H1 (cell line): ENCODE data around the gene ITPRIPL2. TPM values are rescaled to one million over a fixed set of nuclear protein-coding genes. Genes with fewer than 3 reads are reported as not detected.

Source experiments
- CTCF ChIA-PET: fragments of 300-600 bp; sonication (Branson Sonifier 250); formaldehyde crosslinking; loops from one replicate; lab custom pipeline; 2021; ENCODE audit not compliant: partially characterized antibody; lab: Charles Lee
- POLR2A ChIA-PET: fragments of 300-600 bp; sonication (Branson Sonifier 250); formaldehyde crosslinking; loops from one replicate; lab custom pipeline; 2021; ENCODE audit warnings: inconsistent platforms; ENCODE audit not compliant: partially characterized antibody; lab: Charles Lee
- DNase-seq, 2 experiments: peaks; one replicate each; pipeline versions ENCODE4 v3.0.0 to v3.0.0-alpha.2; 2010 to 2022; ENCODE audit warnings: low spot score in 2 of 2, low read depth in 1 of 2, mixed read lengths in 1 of 2
- FAIRE-seq: peaks from 2 replicates; lab custom pipeline; 2011; peaks lifted over from hg19 to GRCh38; lab: Jason Lieb, UNC
- H2AFZ ChIP-seq: 2 replicates; pipeline ENCODE4 v1.8.1; 2012; ENCODE audit warnings: low read length, inconsistent platforms
- H2AK5ac ChIP-seq: 2 replicates; pipeline ENCODE4 v1.6.1; 2013; ENCODE audit warnings: low read depth, low read length
- H2BK120ac ChIP-seq: replicated peaks from 2 replicates; pipeline ENCODE3; 2013; ENCODE audit warnings: low read depth, low read length, inconsistent platforms
- H2BK12ac ChIP-seq: 2 replicates; pipeline ENCODE4 v1.6.1; 2013; ENCODE audit warnings: low read depth, low read length
- H2BK15ac ChIP-seq: 2 replicates; pipeline ENCODE4 v1.6.1; 2013; ENCODE audit warnings: low read length
- H2BK20ac ChIP-seq: 2 replicates; pipeline ENCODE4 v1.6.1; 2013; ENCODE audit warnings: low read length
- H2BK5ac ChIP-seq: 2 replicates; pipeline ENCODE4 v1.6.1; 2013; ENCODE audit warnings: low read depth, low read length
- H3K14ac ChIP-seq: 2 replicates; pipeline ENCODE4 v1.6.1; 2013; ENCODE audit warnings: inconsistent platforms; ENCODE audit not compliant: insufficient read length
- H3K18ac ChIP-seq: 2 replicates; pipeline ENCODE4 v1.6.1; 2013; ENCODE audit warnings: low read length; ENCODE audit errors: extremely low read depth
- H3K23ac ChIP-seq: 2 replicates; pipeline ENCODE4 v1.6.1; 2013; ENCODE audit warnings: inconsistent platforms; ENCODE audit not compliant: insufficient read length
- H3K23me2 ChIP-seq: 2 replicates; pipeline ENCODE4 v1.6.1; 2013; ENCODE audit warnings: low read depth, low read length
- H3K27ac ChIP-seq: 2 replicates; pipeline ENCODE4 v1.6.1; 2011; ENCODE audit warnings: low read depth, low read length, inconsistent platforms
- H3K27me3 ChIP-seq, 4 experiments: replicated peaks in 1 of 4; 1 replicate in 1 of 4; 2 replicates in 3 of 4; pipeline versions ENCODE4 v1.6.1 to v1.8.1; 2011 to 2013; ENCODE audit warnings: low read length in 3 of 4, mild to moderate bottlenecking in 3 of 4, inconsistent platforms in 2 of 4, mixed read lengths in 2 of 4, moderate library complexity in 1 of 4; ENCODE audit not compliant: control insufficient read depth in 3 of 4, insufficient read depth in 3 of 4; ENCODE audit errors: extremely low read depth in 1 of 4
- H3K36me3 ChIP-seq, 4 experiments: 2 replicates each; pipeline versions ENCODE4 v1.6.1 to v1.8.1; 2011 to 2013; ENCODE audit warnings: mild to moderate bottlenecking in 4 of 4, low read length in 3 of 4, moderate library complexity in 2 of 4, control low read depth in 1 of 4, inconsistent platforms in 1 of 4; ENCODE audit not compliant: insufficient read depth in 4 of 4, control insufficient read depth in 2 of 4
- H3K4ac ChIP-seq: replicated peaks from 2 replicates; pipeline ENCODE3; 2013; ENCODE audit warnings: low read length, low read depth, mixed read lengths, inconsistent platforms; ENCODE audit not compliant: insufficient read length
- H3K4me1 ChIP-seq, 4 experiments: replicated peaks in 1 of 4; 1 replicate in 1 of 4; 2 replicates in 3 of 4; pipeline versions ENCODE4 v1.6.1 to v1.8.1; 2011 to 2013; ENCODE audit warnings: low read length in 3 of 4, inconsistent platforms in 2 of 4, mixed read lengths in 1 of 4; ENCODE audit not compliant: insufficient read depth in 4 of 4, control insufficient read depth in 3 of 4
- H3K4me2 ChIP-seq, 2 experiments: 2 replicates each; pipeline versions ENCODE4 v1.6.1 to v1.8.1; 2011 to 2013; ENCODE audit warnings: low read depth in 2 of 2, low read length in 2 of 2, control low read depth in 1 of 2, inconsistent platforms in 1 of 2, mild to moderate bottlenecking in 1 of 2; ENCODE audit not compliant: insufficient read depth in 1 of 2
- H3K4me3 ChIP-seq, 4 experiments: fragments of 200-600, 300-600 bp in 1 of 4; sonication (generic), shearing (Covaris generic), sonication (Bioruptor Twin) in 1 of 4; 2 replicates each; pipeline versions ENCODE4 v1.5.1 to v1.8.1; 2011 to 2016; ENCODE audit warnings: low read length in 4 of 4, low read depth in 3 of 4, control low read depth in 2 of 4, inconsistent platforms in 2 of 4, mild to moderate bottlenecking in 2 of 4, mixed read lengths in 1 of 4, moderate library complexity in 1 of 4; ENCODE audit not compliant: insufficient read depth in 2 of 4; ENCODE audit errors: extremely low read depth in 1 of 4
- H3K56ac ChIP-seq: replicated peaks from 2 replicates; pipeline ENCODE3; 2013; ENCODE audit warnings: low read depth, mild to moderate bottlenecking, mixed read lengths, low read length, inconsistent platforms; ENCODE audit not compliant: insufficient read length
- H3K79me1 ChIP-seq: 2 replicates; pipeline ENCODE4 v1.6.1; 2013; ENCODE audit warnings: low read depth, low read length, control low read depth
- H3K79me2 ChIP-seq, 2 experiments: 2 replicates each; pipeline versions ENCODE4 v1.6.1 to v1.8.1; 2012 to 2013; ENCODE audit warnings: low read length in 2 of 2, mild to moderate bottlenecking in 2 of 2, inconsistent platforms in 1 of 2; ENCODE audit not compliant: insufficient read depth in 2 of 2, control insufficient read depth in 1 of 2
- H3K9ac ChIP-seq, 4 experiments: replicated peaks in 1 of 4; 1 replicate in 1 of 4; 2 replicates in 3 of 4; pipeline versions ENCODE4 v1.6.1 to v1.8.1; 2011 to 2013; ENCODE audit warnings: low read depth in 3 of 4, low read length in 3 of 4, control low read depth in 2 of 4, mild to moderate bottlenecking in 2 of 4, moderate library complexity in 2 of 4, inconsistent platforms in 1 of 4; ENCODE audit errors: extremely low read depth in 1 of 4
- H3K9me3 ChIP-seq, 2 experiments: 2 replicates each; pipeline versions ENCODE4 v1.6.1 to v1.8.1; 2012 to 2013; ENCODE audit warnings: mild to moderate bottlenecking in 2 of 2, moderate library complexity in 2 of 2, control low read depth in 1 of 2, inconsistent platforms in 1 of 2, low read depth in 1 of 2, low read length in 1 of 2, mixed read lengths in 1 of 2; ENCODE audit not compliant: insufficient read depth in 2 of 2
- H4K20me1 ChIP-seq, 2 experiments: replicated peaks in 1 of 2; 2 replicates each; pipeline versions ENCODE3 to v1.8.1; 2011 to 2013; ENCODE audit warnings: inconsistent platforms in 2 of 2, low read length in 2 of 2, mild to moderate bottlenecking in 1 of 2; ENCODE audit not compliant: insufficient read depth in 2 of 2, control insufficient read depth in 1 of 2
- H4K5ac ChIP-seq: 2 replicates; pipeline ENCODE4 v1.6.1; 2013; ENCODE audit warnings: low read length, low read depth, mixed read lengths, inconsistent platforms; ENCODE audit not compliant: insufficient read length
- H4K8ac ChIP-seq: 2 replicates; pipeline ENCODE4 v1.8.0; 2013; ENCODE audit warnings: mild to moderate bottlenecking, moderate library complexity, low read length, inconsistent platforms; ENCODE audit not compliant: insufficient read depth; ENCODE audit errors: extremely low read depth
- H4K91ac ChIP-seq: replicated peaks from 2 replicates; pipeline ENCODE3; 2013; ENCODE audit warnings: low read length, mixed read lengths, inconsistent platforms; ENCODE audit not compliant: insufficient read length
- HDAC2 ChIP-seq, 2 experiments: fragments of 300-600 bp in 1 of 2; sonication (generic) in 1 of 2; IDR thresholded peaks; 2 replicates each; pipeline ENCODE4 v1.6.1; 2011 to 2012; ENCODE audit warnings: low read depth in 2 of 2, low read length in 2 of 2, mild to moderate bottlenecking in 2 of 2, moderate library complexity in 2 of 2, borderline replicate concordance in 1 of 2, inconsistent platforms in 1 of 2
- JUN ChIP-seq: IDR thresholded peaks from 2 replicates; pipeline ENCODE4 v1.6.1; 2011; ENCODE audit warnings: low read depth, mild to moderate bottlenecking, improper control_type of control experiment, low read length
- NRF1 ChIP-seq: IDR thresholded peaks from 2 replicates; pipeline ENCODE4 v1.6.1; 2011; ENCODE audit warnings: mild to moderate bottlenecking, low read depth, low read length, improper control_type of control experiment
- POLR2A ChIP-seq, 2 experiments: IDR thresholded peaks; 1 replicate in 1 of 2; 2 replicates in 1 of 2; pipeline ENCODE4 v1.6.1; 2011; ENCODE audit warnings: low read depth in 2 of 2, low read length in 2 of 2, mild to moderate bottlenecking in 2 of 2; ENCODE audit errors: control extremely low read depth in 1 of 2
- SRF ChIP-seq: IDR thresholded peaks from 2 replicates; pipeline ENCODE4 v1.6.1; 2011; ENCODE audit warnings: mild to moderate bottlenecking, low read depth, low read length, moderate library complexity
- TAF1 ChIP-seq: IDR thresholded peaks from 2 replicates; pipeline ENCODE4 v1.6.1; 2011; ENCODE audit warnings: mild to moderate bottlenecking, low read depth, low read length
- TEAD4 ChIP-seq: IDR thresholded peaks from 2 replicates; pipeline ENCODE4 v1.6.1; 2012; ENCODE audit warnings: low read depth, low read length, inconsistent platforms, mixed read lengths
- ZNF274 ChIP-seq: IDR thresholded peaks from 2 replicates; pipeline ENCODE4 v1.7.0; 2012; ENCODE audit warnings: low read length, borderline replicate concordance; ENCODE audit errors: extremely low read depth
- WGBS, 2 experiments: shearing (Covaris generic) in 1 of 2; methylation state at CpG; one replicate each; pipeline versions ENCODE4 v1.1.6 to v1.1.7; 2013 to 2015; ENCODE audit warnings: low lambda C conversion rate in 2 of 2, mixed read lengths in 2 of 2, inconsistent platforms in 1 of 2, low coverage in 1 of 2, missing lambda C conversion rate in 1 of 2; ENCODE audit not compliant: insufficient replicate concordance in 2 of 2, insufficient coverage in 1 of 2, insufficient read length in 1 of 2; ENCODE audit errors: extremely low coverage in 1 of 2, missing lambda C conversion rate in 1 of 2; 5-methylcytosine and 5-hydroxymethylcytosine counted together
- polyA plus RNA-seq, 7 experiments: library from polyadenylated mRNA; depleted of rRNA in 3 of 7; stranded (reverse) in 5 of 7; unstranded in 2 of 7; fragments of >200 nt in 5 of 7; fragments of 200-250 nt in 2 of 7; gene quantifications; 1 replicate in 5 of 7; 2 replicates in 1 of 7; 4 replicates in 1 of 7; pipeline versions ENCODE4 v1.2.1 to v1.2.3, GENCODE V29; 2011 to 2013; ENCODE audit warnings: missing spikeins in 2 of 7, mixed read lengths in 2 of 7
- total RNA-seq: library from RNA; stranded (reverse); fragmentation: NEBNext Ultra II Directional; extraction: Animal tissue kit (Norgen Biotek cat#: 25700); gene quantifications from 2 replicates; pipeline ENCODE4 v1.2.1, GENCODE V29; 2021
- TF ChIP-seq, protein P1 (sequence below): IDR thresholded peaks from 2 replicates; pipeline ENCODE4 v1.6.1; 2012; ENCODE audit warnings: low read length, inconsistent platforms

Gene ITPRIPL2
- total and polyA plus RNA-seq, 2 of the 8 experiments (the other 6 are each of a cell fraction or from before 2014, with no cell fraction given) = 1.1 to 3.4 TPM

DNA sequence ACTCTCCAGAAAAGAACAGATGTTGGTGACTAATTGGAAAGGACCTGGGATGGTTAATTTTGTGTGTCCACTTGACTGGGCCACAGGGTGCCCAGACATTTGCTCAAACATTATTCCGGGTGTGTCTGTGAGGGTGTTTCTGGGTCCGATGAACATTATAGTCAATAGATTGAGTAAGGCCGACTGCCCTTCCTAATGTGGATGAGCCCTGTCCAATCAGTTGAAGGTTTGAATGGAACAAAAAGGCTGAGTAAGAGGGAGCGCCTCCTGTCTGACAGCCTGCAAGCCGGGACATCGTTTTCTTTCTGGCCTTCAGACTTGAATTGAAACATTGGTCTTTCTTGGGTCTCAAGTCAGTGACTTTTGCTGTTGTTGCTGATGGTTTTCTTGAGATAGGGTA is 22.8 kb upstream of the ITPRIPL2 start:
- H2BK15ac ChIP-seq = no peak overlapping the region
- no peaks in the 10 kb centered on the region for H3K79me2 ChIP-seq
- H2AK5ac ChIP-seq = no peak overlapping the region
- H4K8ac ChIP-seq = no peak overlapping the region
- CTCF ChIA-PET = no interaction called here
- no peaks in the 10 kb centered on the region for H3K36me3 ChIP-seq
- no peak overlapping the region for H3K14ac ChIP-seq
- no peaks in the 10 kb centered on the region for H3K9me3 ChIP-seq
- 88% methylated on average over 6 of the region's 6 CpGs; no CpG with 5 or more reads in 1 of the 2 experiments for WGBS, 2 experiments
- no peaks in the 10 kb centered on the region for H3K79me1 ChIP-seq
- no peak overlapping the region for H3K18ac ChIP-seq
- H4K5ac ChIP-seq = no peak overlapping the region
- no peak overlapping the region for H3K4me3 ChIP-seq
- no peak overlapping the region for H2BK120ac ChIP-seq
- DNase-seq (no peak), FAIRE-seq (no peak)
- no peak overlapping the region for H3K23ac ChIP-seq
- H3K23me2 ChIP-seq = no peaks in the 10 kb centered on the region; the same call in 1 of the 2 replicates
- no peak overlapping the region for H3K27ac ChIP-seq
- no peak overlapping the region for H3K4ac ChIP-seq
- H3K27me3 ChIP-seq = peaks cover 0 to 5% (median 3%) of the 10 kb centered on the region in 4 experiments; a peak in 5 of 7 replicates
- no peaks in the 10 kb centered on the region for H4K20me1 ChIP-seq
- H2AFZ ChIP-seq = no peak overlapping the region
- no peak overlapping the region for H2BK5ac ChIP-seq
- POLR2A ChIA-PET = no interaction called here
- H2BK12ac ChIP-seq = no peak overlapping the region
- no peak overlapping the region for H3K4me2 ChIP-seq
- H3K56ac ChIP-seq = no peak overlapping the region
- no peak overlapping the region for H2BK20ac ChIP-seq
- no peak overlapping the region for H3K9ac ChIP-seq
- no peaks in the 10 kb centered on the region; a peak in 1 of 7 replicates for H3K4me1 ChIP-seq
- no peak overlapping the region for H4K91ac ChIP-seq
- no peak for TF ChIP-seq TAF1
- no peak for TF ChIP-seq POLR2A (IDR thresholded peaks at IDR 0.05; ENCODE audit: control extremely low read depth in 1 of 2, low read depth in 2 of 2, low read length in 2 of 2)
- TF ChIP-seq HDAC2 (IDR thresholded peaks at IDR 0.05; ENCODE audit: borderline replicate concordance in 1 of 2, low read depth in 2 of 2, low read length in 2 of 2) = no peak
- TF ChIP-seq SRF = no peak
- TF ChIP-seq, protein P1, sequence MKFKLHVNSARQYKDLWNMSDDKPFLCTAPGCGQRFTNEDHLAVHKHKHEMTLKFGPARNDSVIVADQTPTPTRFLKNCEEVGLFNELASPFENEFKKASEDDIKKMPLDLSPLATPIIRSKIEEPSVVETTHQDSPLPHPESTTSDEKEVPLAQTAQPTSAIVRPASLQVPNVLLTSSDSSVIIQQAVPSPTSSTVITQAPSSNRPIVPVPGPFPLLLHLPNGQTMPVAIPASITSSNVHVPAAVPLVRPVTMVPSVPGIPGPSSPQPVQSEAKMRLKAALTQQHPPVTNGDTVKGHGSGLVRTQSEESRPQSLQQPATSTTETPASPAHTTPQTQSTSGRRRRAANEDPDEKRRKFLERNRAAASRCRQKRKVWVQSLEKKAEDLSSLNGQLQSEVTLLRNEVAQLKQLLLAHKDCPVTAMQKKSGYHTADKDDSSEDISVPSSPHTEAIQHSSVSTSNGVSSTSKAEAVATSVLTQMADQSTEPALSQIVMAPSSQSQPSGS = no peak
- TF ChIP-seq TEAD4 = no peak
- no peak for TF ChIP-seq NRF1
- TF ChIP-seq JUN = no peak
- no peak for TF ChIP-seq ZNF274
